OCI-LY3 (cell line): ENCODE results near the gene UBE2R2.

ENCODE experiments used
- H2AFZ ChIP-seq: fragments of 200-600, 300-600 bp; shearing (Covaris generic); 2 replicates; pipeline ENCODE4 v1.6.0; 2014; ENCODE audit warnings: antibody characterized with exemption, low read depth, low read length
- H3K27ac ChIP-seq: fragments of 200-600, 300-600 bp; sonication (generic); 2 replicates; pipeline ENCODE4 v1.5.1; 2014; ENCODE audit warnings: mild to moderate bottlenecking, low read length, moderate library complexity, mixed read lengths
- H3K27me3 ChIP-seq: fragments of 200-600, 300-600 bp; sonication (generic); 2 replicates; pipeline ENCODE4 v1.6.1; 2014; ENCODE audit warnings: low read depth, low read length, mixed read lengths
- H3K36me3 ChIP-seq: fragments of 200-600, 300-600 bp; sonication (generic); replicated peaks from 2 replicates; pipeline ENCODE3; 2014; ENCODE audit warnings: low read depth, low read length, mixed read lengths
- H3K4me1 ChIP-seq: fragments of 300-600, 200-600 bp; sonication (generic); 2 replicates; pipeline ENCODE4 v1.6.1; 2014; ENCODE audit warnings: low read length, mixed read lengths
- H3K4me2 ChIP-seq: fragments of 200-600, 300-600 bp; sonication (generic); 2 replicates; pipeline ENCODE4 v1.6.1; 2014; ENCODE audit warnings: low read length, mixed read lengths
- H3K4me3 ChIP-seq: fragments of 300-600, 200-600 bp; sonication (generic); 2 replicates; pipeline ENCODE4 v1.5.1; 2014; ENCODE audit warnings: antibody characterized with exemption, mild to moderate bottlenecking, low read length, moderate library complexity
- H3K79me2 ChIP-seq: fragments of 300-600, 200-600 bp; shearing (Covaris generic); 2 replicates; pipeline ENCODE4 v1.6.1; 2014; ENCODE audit warnings: mild to moderate bottlenecking, low read length, mixed read lengths
- H3K9ac ChIP-seq: fragments of 300-600, 200-600 bp; shearing (Covaris generic); 2 replicates; pipeline ENCODE4 v1.6.0; 2014; ENCODE audit warnings: mild to moderate bottlenecking, low read length, moderate library complexity
- H3K9me3 ChIP-seq: fragments of 200-600, 300-600 bp; shearing (Covaris generic); 2 replicates; pipeline ENCODE4 v1.6.1; 2014; ENCODE audit warnings: low read length, mixed read lengths; ENCODE audit not compliant: insufficient read depth
- H4K20me1 ChIP-seq: fragments of 200-600, 300-600 bp; sonication (generic); 2 replicates; pipeline ENCODE4 v1.6.1; 2016; ENCODE audit warnings: low read length, mixed read lengths; ENCODE audit not compliant: insufficient read depth
- CTCF ChIP-seq: fragments of 200-600, 300-600 bp; sonication (generic); IDR thresholded peaks from 2 replicates; pipeline ENCODE4 v1.5.1; 2014; ENCODE audit warnings: antibody characterized with exemption, low read length, low read depth
- EZH2phosphoT487 ChIP-seq: fragments of 200-600 bp; shearing (Covaris generic); IDR thresholded peaks from 2 replicates; pipeline ENCODE4 v1.6.1; 2018; ENCODE audit warnings: antibody characterized with exemption, mixed run types, low read depth

The UBE2R2 gene

GRCh38 chr9:33908114-33908513 is 91.2 kb downstream of the UBE2R2 start:
- Histone ChIP-seq H3K4me2 (no peak overlapping the region), H3K4me3 (no peak overlapping the region), H3K36me3 (peaks cover 23% of the 10 kb centered on the region), H3K9me3 (no peaks in the 10 kb centered on the region), H3K9ac (no peak overlapping the region), H3K4me1 (peaks cover 3% of the 10 kb centered on the region; the same call in 1 of the 2 replicates), H3K27ac (no peak overlapping the region), H2AFZ (no peak overlapping the region), H3K27me3 (no peaks in the 10 kb centered on the region), H3K79me2 (peaks cover 58% of the 10 kb centered on the region), H4K20me1 (peaks cover 43% of the 10 kb centered on the region)
- no peak for TF ChIP-seq EZH2phosphoT487
- no peak for TF ChIP-seq CTCF

- no peaks in the 10 kb centered on the region for H3K9me3 ChIP-seq
- peaks cover 29% of the 10 kb centered on the region for H3K36me3 ChIP-seq
- no peak overlapping the region for H3K27ac ChIP-seq
- peaks cover 38% of the 10 kb centered on the region for H4K20me1 ChIP-seq
- no peak overlapping the region for H3K4me2 ChIP-seq
- H3K4me1 ChIP-seq, result no peaks in the 10 kb centered on the region
- no peaks in the 10 kb centered on the region for H3K27me3 ChIP-seq
- no peak overlapping the region for H2AFZ ChIP-seq
- H3K4me3 ChIP-seq, result no peak overlapping the region
- H3K9ac ChIP-seq, result no peak overlapping the region
- TF ChIP-seq CTCF, result no peak
- no peak for TF ChIP-seq EZH2phosphoT487
- H3K79me2 ChIP-seq, result peaks cover 58% of the 10 kb centered on the region
Observed at GRCh38 chr9:33908749-33909148, 91.8 kb downstream of the UBE2R2 start.

GRCh38 chr9:33913541-33913940 is 96.6 kb downstream of the UBE2R2 start:
- Histone ChIP-seq H3K79me2 (peaks cover 18% of the 10 kb centered on the region), H3K4me3 (no peak overlapping the region), H3K9ac (no peak overlapping the region), H3K36me3 (peaks cover 48% of the 10 kb centered on the region), H2AFZ (no peak overlapping the region), H3K27ac (no peak overlapping the region), H3K27me3 (no peaks in the 10 kb centered on the region), H4K20me1 (0 out of 2 replicates have a peak, but pooled peaks cover 9% of the 10 kb centered on the region), H3K4me2 (no peak overlapping the region), H3K4me1 (no peaks in the 10 kb centered on the region), H3K9me3 (no peaks in the 10 kb centered on the region)
- TF ChIP-seq EZH2phosphoT487 (no peak), CTCF (no peak)

- H4K20me1 ChIP-seq, result 0 out of 2 replicates have a peak, but pooled peaks cover 7% of the 10 kb centered on the region
- no peaks in the 10 kb centered on the region for H3K4me1 ChIP-seq
- no peak overlapping the region for H2AFZ ChIP-seq
- peaks cover 52% of the 10 kb centered on the region for H3K36me3 ChIP-seq
- no peak overlapping the region for H3K9ac ChIP-seq
- H3K79me2 ChIP-seq, result peaks cover 7% of the 10 kb centered on the region; the same call in 1 of the 2 replicates
- no peaks in the 10 kb centered on the region for H3K9me3 ChIP-seq
- no peaks in the 10 kb centered on the region for H3K27me3 ChIP-seq
- no peak overlapping the region for H3K27ac ChIP-seq
- no peak overlapping the region for H3K4me2 ChIP-seq
- no peak overlapping the region for H3K4me3 ChIP-seq
- no peak for TF ChIP-seq CTCF
- no peak for TF ChIP-seq EZH2phosphoT487
Observed at GRCh38 chr9:33914887-33915628, 98.1 kb downstream of the UBE2R2 start.
